HG02623 (cell line): ENCODE measurements around the gene KIAA0586.
"Not testable (repeated sequence)": the region's sequence is repeated elsewhere in the genome, so short reads cannot be mapped to it uniquely, and the experiment has no call there.

Experiments
- ATAC-seq: cut with Tn5 transposase; IDR thresholded peaks from one replicate; pipeline ENCODE4 v1.9.1; 2021; ENCODE audit warnings: moderate library complexity; ENCODE audit not compliant: unreplicated experiment

The KIAA0586 gene

DNA sequence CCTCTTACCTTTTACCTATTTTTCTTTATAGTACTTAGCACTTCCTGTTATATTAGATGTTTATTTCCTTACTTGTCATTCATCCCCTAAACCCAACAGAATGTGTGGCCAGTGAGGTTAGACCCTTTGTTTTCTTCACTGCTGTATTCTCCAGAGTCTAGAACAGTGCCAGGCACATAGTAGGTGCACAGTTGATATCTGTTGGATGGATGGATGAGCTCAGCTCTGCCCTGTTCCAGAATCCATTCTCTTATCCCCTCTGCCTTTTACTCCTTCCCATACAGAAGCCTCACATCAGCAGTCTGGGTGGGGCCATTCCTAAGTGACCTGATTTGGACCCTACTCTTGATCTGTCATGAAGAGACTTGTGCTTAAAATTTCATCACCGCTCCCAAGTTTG is 115.7 kb downstream of the KIAA0586 start:
- ATAC-seq: no peak

DNA sequence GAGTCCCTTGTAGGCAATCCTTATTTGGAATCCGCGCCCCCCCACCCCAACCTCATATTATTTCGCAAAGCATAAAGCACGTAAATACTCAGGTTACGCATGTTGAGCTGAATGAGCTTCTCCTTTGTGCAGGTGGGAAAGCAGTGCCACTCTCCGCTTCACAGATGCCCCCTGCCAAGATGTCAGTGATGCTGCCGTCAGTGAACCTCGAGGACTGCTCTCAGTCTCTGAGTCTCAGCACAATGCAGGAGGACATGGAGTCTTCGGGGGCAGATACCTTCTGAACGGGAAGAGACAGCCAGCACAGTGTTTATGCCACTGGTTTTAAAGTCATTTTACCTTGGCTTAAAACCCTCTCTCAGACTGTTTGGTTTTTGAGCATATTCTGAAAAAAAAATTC is 120.1 kb downstream of the KIAA0586 start:
- ATAC-seq: no peak

DNA sequence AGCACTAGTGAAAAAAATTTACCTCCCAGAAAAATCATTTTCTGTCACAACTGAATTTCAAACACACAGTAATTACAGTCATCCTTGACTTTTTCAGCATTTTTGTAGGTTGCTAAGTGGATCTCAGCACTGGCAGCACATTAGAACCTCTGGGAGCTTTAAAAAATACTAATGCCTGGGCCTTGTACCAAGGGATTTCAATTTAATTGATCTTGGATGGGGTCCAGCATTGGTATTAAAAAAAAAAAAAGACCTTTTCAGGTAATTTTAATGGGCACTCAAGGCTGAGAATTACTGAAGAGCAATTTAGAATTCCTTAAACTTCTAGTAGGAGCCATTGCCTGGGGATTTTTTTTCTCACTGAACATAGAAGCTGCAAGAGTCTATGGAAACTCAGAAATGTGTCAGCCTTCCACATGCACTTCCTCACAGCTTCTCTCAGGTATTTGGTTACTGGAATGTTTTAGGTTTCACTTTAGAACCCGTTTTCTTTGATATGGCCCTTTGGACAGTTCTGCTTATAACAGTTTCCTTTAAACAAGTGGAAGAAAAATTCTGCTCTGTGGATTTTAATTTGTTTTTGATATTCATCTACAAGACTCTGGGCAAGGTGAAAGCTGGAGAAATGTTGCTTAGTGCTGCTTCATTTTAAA is 121.7 kb downstream of the KIAA0586 start:
- no peak for ATAC-seq

DNA sequence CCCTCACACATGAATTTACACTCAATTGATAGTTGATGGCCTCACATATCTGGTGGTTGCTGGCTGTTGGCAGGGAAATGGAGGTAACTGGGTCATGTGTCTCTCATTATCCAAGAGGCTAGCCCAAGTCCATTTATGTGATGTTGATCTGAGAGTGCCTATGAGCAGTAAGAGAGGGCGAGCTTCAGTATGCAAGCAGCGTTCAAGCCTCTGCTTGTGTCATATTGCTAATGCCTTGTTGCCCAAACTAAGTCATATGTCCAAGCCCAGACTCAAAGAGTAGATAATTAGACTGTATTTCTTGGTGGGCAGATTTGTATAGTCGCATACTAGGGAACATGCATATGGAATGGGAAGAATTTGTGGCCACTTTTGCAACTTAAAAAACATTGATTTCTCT is 126.4 kb downstream of the KIAA0586 start:
- no peak for ATAC-seq

DNA sequence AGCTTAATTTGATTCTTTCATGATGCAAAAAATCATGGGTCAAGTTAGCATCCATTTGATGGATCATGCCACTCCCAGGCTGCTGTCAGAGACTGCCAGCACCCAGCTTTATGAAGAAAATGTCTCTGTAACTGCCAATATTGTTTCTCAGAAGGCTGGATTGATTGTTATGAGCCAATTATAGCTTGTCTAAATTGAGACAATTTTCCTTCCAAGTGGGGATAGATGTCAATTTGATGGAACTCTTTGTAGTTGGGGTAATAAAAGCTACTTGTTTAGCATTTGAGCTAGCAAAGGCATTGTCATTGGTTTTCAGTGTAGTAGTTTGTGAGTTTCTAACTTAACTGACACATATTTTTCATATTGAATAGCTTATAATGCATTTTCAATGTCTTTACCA is 128.1 kb downstream of the KIAA0586 start:
- no peak for ATAC-seq

DNA sequence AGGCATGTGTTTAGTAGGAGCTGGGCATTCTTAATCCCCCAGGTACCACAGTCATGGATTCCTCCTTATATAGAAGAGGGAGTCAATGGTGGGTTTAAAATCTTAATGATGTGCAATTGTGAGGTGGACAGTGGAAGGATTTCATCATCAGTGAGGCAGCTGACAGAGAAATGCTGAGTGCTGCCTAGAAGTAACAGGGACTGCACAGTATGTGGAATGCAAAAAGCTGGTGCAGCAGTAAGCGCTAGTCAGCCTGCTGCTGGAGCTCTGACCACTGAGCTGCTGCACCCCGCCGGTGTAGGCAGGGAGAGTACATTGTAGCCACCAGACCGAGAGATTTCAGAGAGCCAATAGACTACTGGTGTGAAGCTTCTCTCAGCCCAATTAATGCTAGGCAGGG is 129.7 kb downstream of the KIAA0586 start:
- no peak for ATAC-seq

DNA sequence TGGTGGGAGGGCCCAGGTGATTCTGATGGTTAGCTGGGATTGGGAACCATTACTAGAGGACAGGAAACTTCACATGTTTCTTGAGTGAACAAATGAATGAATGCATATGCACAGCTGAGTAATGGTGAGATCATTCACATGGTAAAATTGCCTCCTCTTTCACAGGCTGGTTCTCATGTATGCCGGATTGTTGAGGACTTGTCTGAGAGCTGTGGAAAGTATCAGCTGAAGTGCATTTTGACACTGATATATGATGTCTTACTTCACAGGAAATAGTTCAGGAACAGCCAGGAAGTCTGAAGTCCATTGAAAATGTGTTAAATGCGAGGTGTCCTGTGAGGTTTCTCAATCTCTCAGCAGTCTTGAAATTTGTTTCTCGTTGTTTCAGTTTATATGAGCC is 132.7 kb downstream of the KIAA0586 start:
- no peak for ATAC-seq

DNA sequence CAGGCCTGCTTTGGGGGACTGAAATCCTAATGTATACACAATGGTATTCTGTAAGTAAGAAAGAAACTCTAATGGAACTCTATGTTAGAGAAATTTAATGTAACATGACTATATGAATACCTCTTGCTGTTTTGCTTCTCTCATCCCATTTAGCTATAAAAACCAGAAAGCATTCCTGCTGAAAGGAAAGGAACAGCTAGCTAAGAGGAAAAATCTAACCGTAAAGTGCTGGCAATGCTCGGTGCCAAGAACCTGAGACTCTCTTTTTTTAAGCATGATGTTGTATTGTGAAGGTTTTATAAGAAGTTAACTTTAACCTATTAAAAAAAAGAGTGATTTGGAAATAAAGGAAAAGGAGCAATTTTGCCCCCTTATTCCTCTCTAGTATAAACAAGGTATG is 134.6 kb downstream of the KIAA0586 start:
- ATAC-seq: no peak

DNA sequence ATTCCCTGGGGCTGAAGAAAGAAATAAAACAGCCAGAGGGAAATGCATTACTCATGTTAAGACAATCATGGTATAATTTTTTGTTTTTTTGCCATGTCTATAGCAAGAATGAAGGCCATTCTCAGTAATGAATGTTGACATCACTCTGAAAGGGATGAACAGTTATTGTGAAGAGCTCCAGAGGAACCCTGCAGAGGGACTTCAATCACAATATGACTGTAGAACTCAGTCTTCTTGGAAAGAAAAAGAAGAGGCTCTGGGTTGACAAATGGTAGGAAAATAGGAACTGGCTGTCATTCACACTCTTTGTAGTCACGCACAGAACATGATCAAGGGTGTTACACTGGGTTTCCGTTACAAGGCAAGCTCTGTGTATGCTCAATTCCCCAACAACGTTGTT is 136.5 kb downstream of the KIAA0586 start:
- ATAC-seq: no peak

DNA sequence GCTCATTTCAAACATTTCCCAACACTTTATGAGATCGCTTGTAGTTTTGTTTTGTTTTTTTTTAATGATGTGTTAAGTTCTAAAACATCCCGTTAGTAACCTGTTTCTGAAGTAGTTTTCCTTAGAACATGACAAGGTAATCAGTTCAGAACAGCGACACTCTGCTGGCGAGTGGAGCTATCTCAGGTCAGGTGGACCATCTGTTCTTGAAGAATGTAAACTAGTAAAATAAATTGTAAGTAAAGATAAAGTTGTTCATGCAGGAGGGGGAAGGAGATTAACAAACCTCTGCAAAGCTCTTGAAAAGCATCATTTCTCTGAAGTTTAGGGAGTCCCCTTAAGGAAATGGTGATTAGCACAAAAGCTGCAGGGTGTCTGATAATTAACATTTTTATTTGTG is 138.3 kb downstream of the KIAA0586 start:
- ATAC-seq: no peak

DNA sequence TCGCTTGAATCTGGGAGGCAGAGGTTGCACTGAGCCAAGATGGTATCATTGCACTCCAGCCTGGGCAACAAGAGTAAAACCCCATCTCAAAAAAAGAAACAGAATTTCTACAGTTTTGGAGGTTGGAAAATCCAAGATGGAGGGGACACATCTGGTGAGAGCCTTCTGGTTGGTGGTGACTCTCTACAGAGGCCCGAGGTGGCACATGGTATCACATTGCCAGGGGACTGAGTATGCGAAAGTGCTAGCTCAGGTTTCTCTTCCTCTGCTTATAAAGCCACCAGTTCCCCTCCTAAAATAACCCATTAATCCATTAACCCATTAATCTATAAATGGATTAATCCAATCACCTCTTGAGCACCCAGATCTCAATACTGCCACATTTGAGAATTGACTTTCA is 139.5 kb downstream of the KIAA0586 start:
- no peak for ATAC-seq

DNA sequence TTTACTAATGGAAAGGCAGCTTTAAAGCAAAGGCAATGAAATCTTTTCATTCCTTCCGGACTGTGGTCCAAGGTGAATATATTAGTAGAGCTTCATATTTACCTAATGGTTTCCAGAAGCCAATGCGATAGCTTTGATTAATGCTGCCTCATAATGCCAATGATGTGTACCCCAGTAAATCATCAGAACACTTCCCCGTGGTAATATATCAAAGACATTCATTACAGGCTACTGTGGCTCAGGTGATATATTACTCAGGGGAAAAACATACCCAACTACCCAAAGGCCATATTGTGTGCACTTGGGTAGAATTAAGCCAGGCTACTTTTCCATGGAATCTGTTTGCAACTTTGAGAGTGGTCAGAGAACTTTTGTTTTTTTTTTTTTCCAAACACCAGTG is 140.8 kb downstream of the KIAA0586 start:
- ATAC-seq: no peak

DNA sequence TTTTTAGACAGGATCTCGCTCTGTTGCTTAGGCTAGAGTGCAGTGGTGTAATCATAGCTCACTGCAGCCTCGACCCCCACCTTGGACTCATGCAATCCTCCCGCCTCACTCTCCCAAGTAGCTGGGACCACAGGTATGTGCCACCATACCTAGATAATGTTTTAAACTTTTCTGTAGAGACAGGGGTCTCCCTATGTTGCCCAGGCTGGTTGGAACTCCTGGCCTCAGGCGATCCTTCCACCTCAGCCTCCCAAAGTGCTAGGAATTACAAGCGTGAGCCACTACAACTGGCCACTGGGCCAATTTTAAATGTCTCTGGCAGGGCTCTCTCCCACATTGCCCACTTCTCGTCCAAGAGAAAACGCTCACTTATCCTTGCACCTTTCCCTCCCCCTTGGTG is 143.7 kb downstream of the KIAA0586 start:
- ATAC-seq: no peak

DNA sequence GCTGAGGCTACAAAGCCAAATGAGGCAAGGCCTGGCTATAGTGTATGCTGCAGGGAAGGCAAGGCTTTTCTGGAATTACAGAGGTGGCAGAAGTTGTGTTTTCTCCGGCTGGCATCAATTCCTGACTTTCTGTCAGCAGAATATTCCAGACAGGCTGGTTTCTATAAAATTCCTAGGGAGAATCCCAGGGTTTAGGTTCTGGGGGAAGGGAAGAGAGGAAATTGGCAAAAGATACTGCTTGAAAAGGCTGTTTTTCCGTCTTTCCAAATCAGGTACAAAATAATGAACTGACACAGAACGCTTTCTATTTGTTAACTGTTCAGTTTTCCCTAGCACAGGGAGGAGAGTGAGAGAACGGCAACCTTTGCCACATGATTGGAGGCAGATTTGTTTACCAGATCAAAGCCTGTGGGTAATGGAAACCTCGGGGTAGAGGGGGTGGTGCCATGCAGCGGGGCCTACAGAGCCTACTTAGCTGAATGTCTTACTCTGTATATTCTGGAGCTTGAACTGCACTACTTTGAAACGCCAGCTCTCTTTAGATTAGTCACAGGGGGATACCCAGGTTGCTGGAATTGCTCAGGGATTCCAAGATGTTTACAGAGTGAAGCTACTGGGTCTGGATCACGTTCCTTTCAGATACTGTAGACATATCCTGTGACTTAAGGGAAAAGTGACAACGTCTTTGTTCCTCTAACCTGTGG is 144.4 kb downstream of the KIAA0586 start:
- no peak for ATAC-seq

DNA sequence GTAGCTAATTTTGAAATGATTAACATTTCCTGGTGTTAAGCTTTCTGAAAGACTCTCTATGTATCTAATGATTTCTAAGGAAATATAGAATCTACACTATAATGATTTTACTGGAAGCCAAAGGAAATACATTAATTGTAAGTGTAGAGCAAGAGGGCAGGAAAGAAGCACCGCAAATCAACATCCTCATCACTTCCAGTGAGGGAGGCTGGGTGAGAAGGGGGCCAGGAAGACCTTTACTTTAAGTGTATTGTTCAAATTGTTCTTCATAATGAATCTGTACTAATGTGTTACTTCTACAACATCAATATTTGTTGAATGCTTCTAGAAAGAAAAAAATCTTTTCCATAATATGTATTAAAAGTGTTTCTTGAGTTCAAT is 144.9 kb downstream of the KIAA0586 start:
- no peak for ATAC-seq

DNA sequence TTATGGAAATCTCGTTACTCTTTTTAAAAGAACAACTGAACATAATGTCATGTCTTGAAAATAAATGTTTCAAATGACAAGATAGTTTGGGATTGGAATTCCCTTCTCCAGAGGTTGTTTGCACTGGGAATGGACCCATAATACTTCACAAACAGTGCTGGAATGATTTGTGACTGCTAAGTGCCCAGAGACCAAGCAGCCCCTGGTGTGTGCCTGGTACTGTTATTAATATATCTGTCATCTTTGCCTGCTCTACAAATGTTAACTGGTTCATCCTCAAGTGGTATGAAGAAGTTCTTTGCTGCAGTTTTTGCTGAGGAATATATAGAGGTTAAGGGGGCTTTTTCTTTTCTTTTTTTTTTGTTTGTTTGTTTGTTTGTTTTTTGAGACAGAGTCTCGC is 145.3 kb downstream of the KIAA0586 start:
- no peak for ATAC-seq

DNA sequence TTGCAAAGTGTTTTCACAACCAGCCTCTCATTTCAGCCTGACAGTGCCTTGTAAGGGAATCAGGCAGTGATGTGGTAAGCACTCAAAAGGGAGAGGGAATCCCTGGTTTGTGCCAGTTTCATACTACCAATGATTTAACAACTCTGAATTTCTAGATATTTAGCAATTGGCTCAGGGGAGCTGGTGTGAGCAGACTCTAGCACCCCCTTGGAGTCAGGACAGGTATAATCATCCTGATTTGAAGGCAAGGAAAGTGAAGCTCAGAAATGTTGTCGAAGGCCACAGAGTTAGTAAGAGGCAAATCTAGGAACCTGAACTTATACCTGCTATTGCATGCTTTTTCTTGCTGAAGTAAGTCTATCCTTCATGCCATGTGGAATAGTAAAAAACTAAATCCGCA is 147.1 kb downstream of the KIAA0586 start:
- ATAC-seq: no peak

DNA sequence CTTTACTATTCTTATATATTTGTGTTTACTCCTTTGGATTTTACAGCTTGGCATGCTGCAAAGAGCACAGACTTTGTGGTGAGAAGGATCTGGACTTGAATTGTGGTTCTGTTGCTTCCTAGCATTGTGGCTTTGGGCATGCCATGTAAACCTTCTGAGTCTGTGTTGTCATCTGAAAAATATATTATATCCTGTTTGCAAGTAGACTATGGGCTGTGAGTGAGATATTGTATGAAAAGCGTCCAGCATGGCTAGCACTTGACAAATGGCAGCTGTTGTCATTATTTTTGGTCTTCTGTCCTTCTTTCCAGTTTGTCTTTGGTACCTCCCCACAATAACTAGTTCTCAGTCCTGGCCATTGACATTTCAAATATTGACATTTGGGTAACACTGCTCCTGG is 148.4 kb downstream of the KIAA0586 start:
- no peak for ATAC-seq

DNA sequence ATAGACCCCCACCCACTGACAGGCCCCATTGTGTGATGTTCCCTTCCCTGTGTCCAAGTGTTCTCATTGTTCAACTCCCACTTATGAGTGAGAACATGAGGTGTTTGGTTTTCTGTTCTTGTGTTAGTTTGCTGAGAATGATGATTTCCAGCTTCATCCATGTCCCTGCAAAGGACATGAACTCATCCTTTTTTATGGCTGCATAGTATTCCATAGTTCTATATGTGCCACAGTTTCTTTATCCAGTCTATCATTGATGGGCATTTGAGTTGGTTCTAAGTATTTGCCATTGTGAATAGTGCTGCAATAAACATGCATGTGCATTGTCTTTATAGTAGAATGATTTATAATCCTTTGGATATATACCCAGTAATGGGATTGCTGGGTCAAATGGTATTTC is 152.5 kb downstream of the KIAA0586 start:
- ATAC-seq: not testable (repeated sequence)

DNA sequence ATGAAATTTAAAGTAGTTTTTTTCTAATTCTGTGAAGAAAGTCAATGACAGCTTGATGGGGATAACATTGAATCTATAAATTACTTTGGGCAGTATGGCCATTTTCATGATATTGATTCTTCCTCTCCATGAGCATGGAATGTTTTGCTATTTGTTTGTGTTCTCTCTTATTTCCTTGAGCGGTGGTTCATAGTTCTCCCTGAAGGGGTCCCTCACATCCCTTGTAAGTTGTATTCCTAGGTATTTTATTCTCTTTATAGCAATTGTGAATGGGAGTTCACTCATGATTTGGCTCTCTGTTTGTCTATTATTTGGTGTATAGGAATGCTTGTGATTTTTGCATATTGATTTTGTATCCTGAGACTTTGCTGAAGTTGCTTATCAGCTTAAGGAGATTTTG is 153.9 kb downstream of the KIAA0586 start:
- not testable (repeated sequence) for ATAC-seq

DNA sequence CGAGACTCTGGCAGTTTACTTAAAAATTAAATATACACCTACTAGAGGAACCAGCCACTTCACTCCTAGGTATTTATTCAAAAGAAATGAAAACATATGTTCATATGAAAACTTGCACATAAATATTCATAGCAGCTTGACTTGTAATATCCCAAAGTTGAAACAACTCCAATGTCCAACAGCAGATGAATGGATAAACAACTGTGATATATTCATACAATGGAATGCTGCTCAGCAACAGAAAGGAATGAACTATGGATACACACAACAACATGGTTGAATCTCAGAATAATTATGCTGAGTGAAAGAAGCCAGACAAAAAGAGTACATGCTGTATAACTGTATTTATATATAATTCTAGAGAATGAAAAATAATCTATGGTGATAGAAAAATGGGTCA is 156.9 kb downstream of the KIAA0586 start:
- no peak for ATAC-seq

DNA sequence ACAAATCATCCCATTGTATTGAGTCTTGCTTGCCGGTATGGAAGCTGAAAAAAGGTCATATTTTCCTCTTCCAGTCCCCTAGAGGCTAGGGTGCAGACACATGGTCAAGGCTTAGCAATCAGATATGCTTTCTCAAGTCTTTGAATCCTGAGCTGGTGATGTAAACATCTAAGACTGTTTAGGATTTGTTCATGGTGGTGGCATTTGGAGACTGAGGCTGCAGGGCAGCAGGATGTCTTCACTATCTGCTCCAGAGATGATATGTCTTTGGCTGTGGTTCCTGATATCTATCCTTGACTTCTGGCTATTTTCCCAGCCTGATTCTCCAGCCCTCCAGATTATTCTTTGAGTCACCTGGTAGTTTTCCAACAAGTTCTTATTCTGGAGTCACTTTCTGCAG is 159.8 kb downstream of the KIAA0586 start:
- no peak for ATAC-seq

DNA sequence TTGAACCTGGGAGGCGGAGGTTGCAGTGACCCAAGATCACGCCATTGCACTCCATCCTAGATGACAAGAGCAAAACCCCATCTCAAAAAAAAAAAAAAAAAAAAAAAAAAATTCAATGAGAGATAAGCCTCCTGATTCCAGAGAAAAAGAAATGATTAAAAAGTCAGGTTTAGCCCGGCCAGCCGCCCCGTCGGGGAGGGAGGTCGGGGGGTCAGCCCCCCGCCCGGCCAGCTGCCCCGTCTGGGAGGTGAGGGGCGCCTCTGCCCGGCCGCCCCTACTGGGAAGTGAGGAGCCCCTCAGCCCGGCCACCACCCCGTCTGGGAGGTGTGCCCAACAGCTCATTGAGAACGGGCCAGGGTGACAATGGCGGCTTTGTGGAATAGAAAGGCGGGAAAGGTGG is 160.8 kb downstream of the KIAA0586 start:
- not testable (repeated sequence) for ATAC-seq
